Esophagus muscularis mucosa (tissue), 4 donors: ENCODE data around the gene LDHD. TPM values are rescaled to one million over a fixed set of nuclear protein-coding genes. Genes with fewer than 3 reads are reported as not detected.

Experiments used
- DNase-seq: peaks from one replicate; pipeline ENCODE4 v3.0.0-alpha.2; 2017; ENCODE audit errors: extremely low spot score
- H3K27ac ChIP-seq, 4 donors: fragments of 200-600 bp; sonication (generic); replicated peaks in 1 of 4; 1 replicate in 3 of 4; 2 replicates in 1 of 4; pipeline ENCODE4 v1.5.1; 2016 to 2019; ENCODE audit warnings: mild to moderate bottlenecking in 1 of 4
- H3K27me3 ChIP-seq, 4 donors: fragments of 200-600 bp; sonication (generic); one replicate each; pipeline versions ENCODE4 v1.5.1 to v1.6.0; 2016 to 2019
- H3K36me3 ChIP-seq, 4 donors: fragments of 200-600 bp; sonication (generic); one replicate each; pipeline ENCODE4 v1.5.1; 2016 to 2019
- H3K4me1 ChIP-seq, 4 donors: fragments of 200-600 bp; sonication (generic); one replicate each; pipeline ENCODE4 v1.5.1; 2016 to 2019
- H3K4me3 ChIP-seq, 4 donors: fragments of 200-600 bp; sonication (generic); 1 replicate in 2 of 4; 2 replicates in 2 of 4; pipeline ENCODE4 v1.5.1; 2016 to 2019; ENCODE audit warnings: mild to moderate bottlenecking in 4 of 4, moderate library complexity in 1 of 4
- H3K9me3 ChIP-seq, 4 donors: fragments of 200-600 bp; sonication (generic); 1 replicate in 3 of 4; 2 replicates in 1 of 4; pipeline ENCODE4 v1.5.1; 2016 to 2019
- CTCF ChIP-seq, 3 experiments: fragments of 200-600 bp in 2 of 3; fragments of 450-650 bp in 1 of 3; sonication (generic) in 2 of 3; IDR thresholded peaks; one replicate each; pipeline ENCODE4 v1.5.1; 2017 to 2019; ENCODE audit warnings: antibody characterized with exemption in 3 of 3, mild to moderate bottlenecking in 2 of 3, moderate library complexity in 1 of 3
- EP300 ChIP-seq: sonication (generic); formaldehyde crosslinking; IDR thresholded peaks from one replicate; pipeline ENCODE4 v1.6.1; 2017; ENCODE audit warnings: antibody characterized with exemption
- POLR2A ChIP-seq: fragments of 450-650 bp; IDR thresholded peaks from one replicate; pipeline ENCODE4 v1.6.1; 2017; ENCODE audit warnings: antibody characterized with exemption, moderate library complexity, mild to moderate bottlenecking, low read depth
- POLR2AphosphoS5 ChIP-seq, 2 donors: sonication (generic); formaldehyde crosslinking; IDR thresholded peaks; one replicate each; pipeline ENCODE4 v1.6.1; 2017; ENCODE audit warnings: antibody characterized with exemption in 2 of 2
- WGBS: methylation state at CpG from one replicate; pipeline ENCODE4 v1.1.5; 2018; 5-methylcytosine and 5-hydroxymethylcytosine counted together
- intact Hi-C: fragments of 100-400 bp; cut with DNase I; formaldehyde crosslinking; loops from one replicate; pipeline ENCODE4 v1.15.1; 2023
- total RNA-seq, 4 donors: library from RNA; depleted of rRNA; stranded (reverse); fragments of >200 nt; gene quantifications; one replicate each; pipeline versions ENCODE4 v1.1.0 to v1.2.1, GENCODE V29; 2016

Gene LDHD
- total RNA-seq: 10 to 100 TPM in 2 of 4 donors, 1 to 10 TPM in 2; 6.7 to 13.2 (median 8.7) TPM

- Histone ChIP-seq H3K4me1 (peaks cover 31 to 45% (median 40%) of the 10 kb centered on the region in 4 donors), H3K27me3 (no peaks in the 10 kb centered on the region), H3K27ac (peak within 1 kb of the TSS; percentile 10 to 73 (median 52)), H3K36me3 (peaks cover 0 to 13% (median 6%) of the 10 kb centered on the region in 4 donors), H3K4me3 (peak within 1 kb of the TSS; percentile 57 to 69 (median 60)), H3K9me3 (peaks cover 0 to under 1% (median 0%) of the 10 kb centered on the region in 4 donors)
- intact Hi-C loops: no loop called here
- DNase-seq: no peak
- WGBS: 39% methylated on average over 11 of the region's 15 CpGs
- no peak for TF ChIP-seq CTCF (IDR thresholded peaks at IDR 0.05)
- no peak for TF ChIP-seq POLR2A
- peak; percentile 85 to 89 for TF ChIP-seq POLR2AphosphoS5 (IDR thresholded peaks at IDR 0.05)
Observed at GRCh38 chr16:75116081-75116910, at the start of gene LDHD. LDHD (minus strand) TSS chr16:75116780; CDS start chr16:75116720, 60 bp downstream.

GRCh38 chr16:75160386-75160785 is 43.8 kb upstream of the LDHD start:
- H3K4me3 ChIP-seq: no peak overlapping the region
- H3K36me3 ChIP-seq: peaks cover 0 to 25% (median 7%) of the 10 kb centered on the region in 4 donors
- 100% methylated on average over 1 of the region's 1 CpG for WGBS
- no peaks in the 10 kb centered on the region for H3K9me3 ChIP-seq
- intact Hi-C loops: no loop called here
- DNase-seq: no peak
- no peaks in the 10 kb centered on the region for H3K27me3 ChIP-seq
- H3K27ac ChIP-seq: no peak overlapping the region
- no peaks in the 10 kb centered on the region for H3K4me1 ChIP-seq
- TF ChIP-seq EP300 (no peak), POLR2AphosphoS5 (IDR thresholded peaks at IDR 0.05) (no peak), POLR2A (no peak), CTCF (IDR thresholded peaks at IDR 0.05) (no peak)

- intact Hi-C loops: no loop called here
- H3K27me3 ChIP-seq: no peaks in the 10 kb centered on the region
- H3K36me3 ChIP-seq: peaks cover 0 to 39% (median 17%) of the 10 kb centered on the region in 4 donors
- no peak for DNase-seq
- H3K4me3 ChIP-seq: no peak overlapping the region
- TF ChIP-seq POLR2AphosphoS5 (IDR thresholded peaks at IDR 0.05) (no peak), POLR2A (no peak), EP300 (no peak), CTCF (IDR thresholded peaks at IDR 0.05) (no peak)
- H3K9me3 ChIP-seq: peaks cover 0 to 19% (median 7%) of the 10 kb centered on the region in 4 donors
- no peak overlapping the region for H3K27ac ChIP-seq
- H3K4me1 ChIP-seq: peaks cover 10 to 17% (median 12%) of the 10 kb centered on the region in 4 donors
Observed at GRCh38 chr16:75152635-75153034, 36.1 kb upstream of the LDHD start.

GRCh38 chr16:75151798-75152197 is 35.2 kb upstream of the LDHD start:
- TF ChIP-seq POLR2AphosphoS5 (IDR thresholded peaks at IDR 0.05) (no peak), EP300 (no peak), CTCF (IDR thresholded peaks at IDR 0.05) (no peak), POLR2A (no peak)
- Histone ChIP-seq H3K9me3 (peaks cover 0 to 19% (median 7%) of the 10 kb centered on the region in 4 donors), H3K27ac (no peak overlapping the region), H3K27me3 (no peaks in the 10 kb centered on the region), H3K36me3 (peaks cover 0 to 37% (median 17%) of the 10 kb centered on the region in 4 donors), H3K4me3 (no peak overlapping the region), H3K4me1 (peaks cover 10 to 18% (median 12%) of the 10 kb centered on the region in 4 donors)
- DNase-seq: no peak
- intact Hi-C loops: no loop called here
- 47% methylated on average over 2 of the region's 2 CpGs for WGBS
